HG02840 (cell line): ENCODE data around the gene PFN3.
A peak's percentile ranks its signal among the peaks of the same experiment; 100 is the strongest.

ENCODE experiments used
- ATAC-seq: cut with Tn5 transposase; IDR thresholded peaks from one replicate; pipeline ENCODE4 v1.9.1; 2021; ENCODE audit warnings: mild to moderate bottlenecking, moderate library complexity, moderate number of reproducible peaks; ENCODE audit not compliant: unreplicated experiment, low FRiP score

The PFN3 gene

GRCh38 chr5:177350776-177351391, 49.6 kb downstream of the PFN3 start:
- ATAC-seq = peak; percentile 9
